HepG2 (cell line): ENCODE results near the gene GTPBP6. TPM values are rescaled to one million over a fixed set of nuclear protein-coding genes. Genes with fewer than 3 reads are reported as not detected.

Experiments
- ATAC-seq: fragments of 200-7000 bp; cut with Tn5 transposase; 3 replicates; pipeline ENCODE4 v1.9.1; 2020; ENCODE audit warnings: mild to moderate bottlenecking, moderate library complexity
- BruUV-seq: library from RNA; stranded (reverse); fragments of 400-500 nt; replicated peaks from 2 replicates; lab custom pipeline; 2021; lab: Mats Ljungman, UMichigan
- CTCF ChIA-PET: fragments of 300-600 bp; formaldehyde crosslinking; extraction: SDS; loops from one replicate; lab custom pipeline; 2021; ENCODE audit warnings: low total read pairs, inconsistent platforms, low intra/inter-chr PET ratio; lab: Yijun Ruan, JAX
- POLR2A ChIA-PET: fragments of 350-600 bp; sonication (Branson Sonifier 250); formaldehyde crosslinking; loops from one replicate; lab custom pipeline; 2020; ENCODE audit warnings: antibody characterized with exemption, inconsistent platforms; lab: Yijun Ruan, JAX
- DNase-seq: peaks from one replicate; pipeline ENCODE4 v3.0.0-alpha.2; 2015; ENCODE audit warnings: low spot score
- FAIRE-seq: peaks from 3 replicates; lab custom pipeline; 2011; peaks lifted over from hg19 to GRCh38; lab: Jason Lieb, UNC
- H2AFZ ChIP-seq: one replicate; pipeline ENCODE4 v1.6.1; 2011; ENCODE audit warnings: low read length, inconsistent platforms
- H3K27ac ChIP-seq: fragments of 300-600 bp; 3 replicates; pipeline ENCODE4 v1.8.0; 2011; ENCODE audit warnings: mixed run types, mild to moderate bottlenecking, mixed read lengths, low read length, inconsistent platforms; ENCODE audit not compliant: insufficient read depth; ENCODE audit errors: extremely low read length
- H3K27me3 ChIP-seq, 2 experiments: fragments of 200-600 bp in 1 of 2; 2 replicates in 1 of 2; 3 replicates in 1 of 2; pipeline versions ENCODE4 v1.6.0 to v1.8.0; 2011; ENCODE audit warnings: low read length in 2 of 2, mild to moderate bottlenecking in 2 of 2, moderate library complexity in 2 of 2, inconsistent platforms in 1 of 2; ENCODE audit not compliant: insufficient read depth in 2 of 2, control insufficient read depth in 1 of 2
- H3K36me3 ChIP-seq, 2 experiments: fragments of 200-600 bp in 1 of 2; replicated peaks in 1 of 2; 2 replicates in 1 of 2; 3 replicates in 1 of 2; pipeline versions ENCODE4 v1.5.1 to v1.8.0; 2011; ENCODE audit warnings: low read length in 2 of 2, inconsistent platforms in 1 of 2; ENCODE audit not compliant: insufficient read depth in 2 of 2, control insufficient read depth in 1 of 2
- H3K4me1 ChIP-seq: 2 replicates; pipeline ENCODE4 v1.5.1; 2012; ENCODE audit warnings: low read length, inconsistent platforms; ENCODE audit not compliant: insufficient read depth
- H3K4me2 ChIP-seq: 2 replicates; pipeline ENCODE4 v1.6.0; 2011; ENCODE audit warnings: low read depth, low read length, inconsistent platforms
- H3K4me3 ChIP-seq, 3 experiments: fragments of 200-600 bp in 1 of 3; sonication (generic), shearing (Covaris generic) in 1 of 3; replicated peaks in 1 of 3; 2 replicates each; pipeline ENCODE4 v1.5.1; 2011 to 2016; ENCODE audit warnings: low read length in 3 of 3, inconsistent platforms in 2 of 3, low read depth in 2 of 3, mild to moderate bottlenecking in 2 of 3, control low read depth in 1 of 3, mixed read lengths in 1 of 3; ENCODE audit not compliant: insufficient read depth in 1 of 3
- H3K79me2 ChIP-seq: one replicate; pipeline ENCODE4 v1.6.1; 2011; ENCODE audit warnings: low read length, inconsistent platforms; ENCODE audit not compliant: insufficient read depth
- H3K9ac ChIP-seq: 2 replicates; pipeline ENCODE4 v1.6.0; 2011; ENCODE audit warnings: mild to moderate bottlenecking, low read depth, low read length, inconsistent platforms; ENCODE audit not compliant: insufficient read depth
- H3K9me3 ChIP-seq: 2 replicates; pipeline ENCODE4 v1.5.1; 2012; ENCODE audit warnings: mild to moderate bottlenecking, low read length
- H4K20me1 ChIP-seq: 2 replicates; pipeline ENCODE4 v1.6.0; 2011; ENCODE audit warnings: inconsistent platforms, mild to moderate bottlenecking, low read length, moderate library complexity; ENCODE audit not compliant: insufficient read depth
- KLF11 ChIP-seq: IDR thresholded peaks from 2 replicates; pipeline ENCODE4 v1.6.1; 2016; ENCODE audit warnings: missing compliant biosample characterization
- ZNF674 ChIP-seq: sonication (generic); formaldehyde crosslinking; IDR thresholded peaks from 2 replicates; pipeline ENCODE4 v1.5.0; 2020; ENCODE audit warnings: low read depth, mild to moderate bottlenecking, missing genetic modification reagents
- WGBS: methylation state at CpG from one replicate; pipeline ENCODE4 v1.1.6; 2017; ENCODE audit warnings: low lambda C conversion rate; 5-methylcytosine and 5-hydroxymethylcytosine counted together
- in situ Hi-C: cut with HindIII; loops from 2 replicates; pipeline ENCODE4 v1.10.0; 2017; ENCODE audit warnings: low pct_unique_long_range_greater_than_20kb; ENCODE audit not compliant: extremely low pct_ligation_motif_present
- intact Hi-C: fragments of 100-400 bp; cut with micrococcal nuclease; formaldehyde crosslinking; loops from one replicate; pipeline ENCODE4 v1.10.0; 2022; ENCODE audit not compliant: unreplicated experiment
- polyA plus RNA-seq, 8 experiments: library from polyadenylated mRNA; depleted of rRNA in 3 of 8; stranded (reverse) in 7 of 8; unstranded in 1 of 8; fragments of >200 nt; fragmentation: Illumina TruSeq in 4 of 8; extraction: Trizol in 4 of 8; gene quantifications; 2 replicates each; pipeline versions ENCODE4 v1.2.1 to v1.2.3, GENCODE V29; 2011 to 2016; ENCODE audit warnings: low read depth in 4 of 8, missing spikeins in 1 of 8, mixed read lengths in 1 of 8; ENCODE audit not compliant: insufficient read depth in 1 of 8
- total RNA-seq, 5 experiments: library from RNA; depleted of rRNA; stranded (reverse); fragments of >200 nt; fragmentation: Illumina TruSeq; extraction: Trizol; gene quantifications; 2 replicates each; pipeline ENCODE4 v1.2.3, GENCODE V29; 2016; ENCODE audit warnings: low read depth in 1 of 5
- TF ChIP-seq, protein P1 (sequence below): sonication (generic); formaldehyde crosslinking; IDR thresholded peaks from 2 replicates; pipeline ENCODE4 v1.5.0; 2020; ENCODE audit warnings: missing genetic modification reagents
- TF ChIP-seq, protein P2 (sequence below): sonication (generic); formaldehyde crosslinking; IDR thresholded peaks from 2 replicates; pipeline ENCODE4 v1.5.0; 2020; ENCODE audit warnings: mild to moderate bottlenecking, missing genetic modification reagents, moderate library complexity
- TF ChIP-seq, protein P3 (sequence below), 2 experiments: fragments of 450-650 bp in 1 of 2; sonication (generic) in 1 of 2; formaldehyde crosslinking in 1 of 2; IDR thresholded peaks; 2 replicates each; pipeline versions ENCODE4 v1.6.1 to v1.8.0; 2016 to 2022; ENCODE audit warnings: antibody characterized with exemption in 1 of 2, mild to moderate bottlenecking in 1 of 2, missing genetic modification reagents in 1 of 2
- TF ChIP-seq, protein P4 (sequence below): sonication (generic); formaldehyde crosslinking; IDR thresholded peaks from 2 replicates; pipeline ENCODE4 v1.5.1; 2020; ENCODE audit warnings: missing genetic modification reagents, mild to moderate bottlenecking, borderline replicate concordance
- TF ChIP-seq, protein P5 (sequence below), 2 experiments: fragments of 450-650 bp in 1 of 2; sonication (generic) in 1 of 2; formaldehyde crosslinking; IDR thresholded peaks; 2 replicates each; pipeline versions ENCODE4 v1.5.0 to v1.8.0; 2020 to 2022; ENCODE audit warnings: mild to moderate bottlenecking in 1 of 2, missing genetic modification reagents in 1 of 2

Gene GTPBP6
- total and polyA plus RNA-seq, 2 of the 13 experiments (the other 11 are each of a cell fraction or from before 2014, with no cell fraction given): 20.2 to 39.6 TPM

DNA sequence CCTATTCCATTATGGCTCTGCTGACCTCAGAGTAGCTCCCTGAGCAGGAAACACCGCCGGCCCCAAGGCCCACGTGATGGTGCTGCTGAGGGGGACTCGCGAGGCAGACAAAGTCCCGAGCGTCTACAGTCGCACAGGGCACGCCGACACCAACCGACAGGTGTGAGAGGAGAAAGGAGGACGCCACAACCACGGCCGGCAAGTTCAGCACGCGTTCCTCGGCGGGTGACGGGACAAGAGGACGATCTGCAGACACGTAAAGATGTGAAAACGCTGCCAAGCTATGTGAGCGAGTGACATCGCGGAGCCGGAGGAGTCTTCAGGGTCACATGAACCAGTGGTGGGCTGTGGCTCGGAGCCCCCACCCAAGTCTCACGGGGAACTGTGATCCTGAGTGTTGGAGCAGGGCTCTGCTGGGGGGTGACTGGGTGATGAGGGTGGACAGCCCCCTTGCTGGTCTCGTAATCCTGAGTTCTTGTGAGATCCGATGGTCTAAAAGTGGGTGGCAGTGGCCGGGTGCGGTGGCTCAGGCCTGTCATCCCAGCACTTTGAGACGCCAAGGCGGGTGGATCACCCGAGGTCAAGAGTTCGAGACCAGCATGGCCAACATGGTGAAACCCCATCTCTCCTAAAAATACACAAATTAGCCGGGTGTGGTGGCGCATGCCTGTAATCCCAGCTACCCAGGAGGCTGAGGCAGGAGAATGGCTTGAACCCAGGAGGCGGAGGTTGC lies 34.2 kb upstream of the GTPBP6 start:
- peaks cover 0 to 3% of the 10 kb centered on the region in 2 experiments; a peak in 2 of 5 replicates for H3K36me3 ChIP-seq
- 96% methylated on average over 39 of the region's 39 CpGs for WGBS
- H3K4me3 ChIP-seq: no peak overlapping the region
- ChIA-PET CTCF (no interaction called here), POLR2A (no interaction called here)
- H4K20me1 ChIP-seq: no peaks in the 10 kb centered on the region
- H3K4me1 ChIP-seq: 0 out of 2 replicates have a peak, but pooled peaks cover 5% of the 10 kb centered on the region
- DNase-seq (no peak), ATAC-seq (no peak), FAIRE-seq (no peak)
- no peak overlapping the region for H3K9ac ChIP-seq
- no peaks in the 10 kb centered on the region for H3K27me3 ChIP-seq
- BruUV-seq: no TSS peak
- H3K79me2 ChIP-seq: no peaks in the 10 kb centered on the region
- H2AFZ ChIP-seq: no peak overlapping the region
- no peaks in the 10 kb centered on the region for H3K9me3 ChIP-seq
- H3K27ac ChIP-seq: no peak overlapping the region
- no peak overlapping the region for H3K4me2 ChIP-seq
- in situ Hi-C loops (no loop called here), intact Hi-C loops (no loop called here)
- TF ChIP-seq, protein P1, sequence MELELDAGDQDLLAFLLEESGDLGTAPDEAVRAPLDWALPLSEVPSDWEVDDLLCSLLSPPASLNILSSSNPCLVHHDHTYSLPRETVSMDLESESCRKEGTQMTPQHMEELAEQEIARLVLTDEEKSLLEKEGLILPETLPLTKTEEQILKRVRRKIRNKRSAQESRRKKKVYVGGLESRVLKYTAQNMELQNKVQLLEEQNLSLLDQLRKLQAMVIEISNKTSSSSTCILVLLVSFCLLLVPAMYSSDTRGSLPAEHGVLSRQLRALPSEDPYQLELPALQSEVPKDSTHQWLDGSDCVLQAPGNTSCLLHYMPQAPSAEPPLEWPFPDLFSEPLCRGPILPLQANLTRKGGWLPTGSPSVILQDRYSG (CRISPR knock-in tag): no peak
- TF ChIP-seq, protein P2, sequence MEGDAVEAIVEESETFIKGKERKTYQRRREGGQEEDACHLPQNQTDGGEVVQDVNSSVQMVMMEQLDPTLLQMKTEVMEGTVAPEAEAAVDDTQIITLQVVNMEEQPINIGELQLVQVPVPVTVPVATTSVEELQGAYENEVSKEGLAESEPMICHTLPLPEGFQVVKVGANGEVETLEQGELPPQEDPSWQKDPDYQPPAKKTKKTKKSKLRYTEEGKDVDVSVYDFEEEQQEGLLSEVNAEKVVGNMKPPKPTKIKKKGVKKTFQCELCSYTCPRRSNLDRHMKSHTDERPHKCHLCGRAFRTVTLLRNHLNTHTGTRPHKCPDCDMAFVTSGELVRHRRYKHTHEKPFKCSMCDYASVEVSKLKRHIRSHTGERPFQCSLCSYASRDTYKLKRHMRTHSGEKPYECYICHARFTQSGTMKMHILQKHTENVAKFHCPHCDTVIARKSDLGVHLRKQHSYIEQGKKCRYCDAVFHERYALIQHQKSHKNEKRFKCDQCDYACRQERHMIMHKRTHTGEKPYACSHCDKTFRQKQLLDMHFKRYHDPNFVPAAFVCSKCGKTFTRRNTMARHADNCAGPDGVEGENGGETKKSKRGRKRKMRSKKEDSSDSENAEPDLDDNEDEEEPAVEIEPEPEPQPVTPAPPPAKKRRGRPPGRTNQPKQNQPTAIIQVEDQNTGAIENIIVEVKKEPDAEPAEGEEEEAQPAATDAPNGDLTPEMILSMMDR (CRISPR knock-in tag): no peak
- TF ChIP-seq ZNF674 (no peak), KLF11 (CRISPR knock-in tag) (no peak)
- TF ChIP-seq, protein P3, sequence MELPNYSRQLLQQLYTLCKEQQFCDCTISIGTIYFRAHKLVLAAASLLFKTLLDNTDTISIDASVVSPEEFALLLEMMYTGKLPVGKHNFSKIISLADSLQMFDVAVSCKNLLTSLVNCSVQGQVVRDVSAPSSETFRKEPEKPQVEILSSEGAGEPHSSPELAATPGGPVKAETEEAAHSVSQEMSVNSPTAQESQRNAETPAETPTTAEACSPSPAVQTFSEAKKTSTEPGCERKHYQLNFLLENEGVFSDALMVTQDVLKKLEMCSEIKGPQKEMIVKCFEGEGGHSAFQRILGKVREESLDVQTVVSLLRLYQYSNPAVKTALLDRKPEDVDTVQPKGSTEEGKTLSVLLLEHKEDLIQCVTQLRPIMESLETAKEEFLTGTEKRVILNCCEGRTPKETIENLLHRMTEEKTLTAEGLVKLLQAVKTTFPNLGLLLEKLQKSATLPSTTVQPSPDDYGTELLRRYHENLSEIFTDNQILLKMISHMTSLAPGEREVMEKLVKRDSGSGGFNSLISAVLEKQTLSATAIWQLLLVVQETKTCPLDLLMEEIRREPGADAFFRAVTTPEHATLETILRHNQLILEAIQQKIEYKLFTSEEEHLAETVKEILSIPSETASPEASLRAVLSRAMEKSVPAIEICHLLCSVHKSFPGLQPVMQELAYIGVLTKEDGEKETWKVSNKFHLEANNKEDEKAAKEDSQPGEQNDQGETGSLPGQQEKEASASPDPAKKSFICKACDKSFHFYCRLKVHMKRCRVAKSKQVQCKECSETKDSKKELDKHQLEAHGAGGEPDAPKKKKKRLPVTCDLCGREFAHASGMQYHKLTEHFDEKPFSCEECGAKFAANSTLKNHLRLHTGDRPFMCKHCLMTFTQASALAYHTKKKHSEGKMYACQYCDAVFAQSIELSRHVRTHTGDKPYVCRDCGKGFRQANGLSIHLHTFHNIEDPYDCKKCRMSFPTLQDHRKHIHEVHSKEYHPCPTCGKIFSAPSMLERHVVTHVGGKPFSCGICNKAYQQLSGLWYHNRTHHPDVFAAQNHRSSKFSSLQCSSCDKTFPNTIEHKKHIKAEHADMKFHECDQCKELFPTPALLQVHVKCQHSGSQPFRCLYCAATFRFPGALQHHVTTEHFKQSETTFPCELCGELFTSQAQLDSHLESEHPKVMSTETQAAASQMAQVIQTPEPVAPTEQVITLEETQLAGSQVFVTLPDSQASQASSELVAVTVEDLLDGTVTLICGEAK (IDR thresholded peaks at IDR 0.05): no peak
- TF ChIP-seq, protein P3 (CRISPR knock-in tag; IDR thresholded peaks at IDR 0.05): no peak
- TF ChIP-seq, protein P4, sequence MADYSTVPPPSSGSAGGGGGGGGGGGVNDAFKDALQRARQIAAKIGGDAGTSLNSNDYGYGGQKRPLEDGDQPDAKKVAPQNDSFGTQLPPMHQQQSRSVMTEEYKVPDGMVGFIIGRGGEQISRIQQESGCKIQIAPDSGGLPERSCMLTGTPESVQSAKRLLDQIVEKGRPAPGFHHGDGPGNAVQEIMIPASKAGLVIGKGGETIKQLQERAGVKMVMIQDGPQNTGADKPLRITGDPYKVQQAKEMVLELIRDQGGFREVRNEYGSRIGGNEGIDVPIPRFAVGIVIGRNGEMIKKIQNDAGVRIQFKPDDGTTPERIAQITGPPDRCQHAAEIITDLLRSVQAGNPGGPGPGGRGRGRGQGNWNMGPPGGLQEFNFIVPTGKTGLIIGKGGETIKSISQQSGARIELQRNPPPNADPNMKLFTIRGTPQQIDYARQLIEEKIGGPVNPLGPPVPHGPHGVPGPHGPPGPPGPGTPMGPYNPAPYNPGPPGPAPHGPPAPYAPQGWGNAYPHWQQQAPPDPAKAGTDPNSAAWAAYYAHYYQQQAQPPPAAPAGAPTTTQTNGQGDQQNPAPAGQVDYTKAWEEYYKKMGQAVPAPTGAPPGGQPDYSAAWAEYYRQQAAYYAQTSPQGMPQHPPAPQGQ: no peak
- TF ChIP-seq, protein P5, sequence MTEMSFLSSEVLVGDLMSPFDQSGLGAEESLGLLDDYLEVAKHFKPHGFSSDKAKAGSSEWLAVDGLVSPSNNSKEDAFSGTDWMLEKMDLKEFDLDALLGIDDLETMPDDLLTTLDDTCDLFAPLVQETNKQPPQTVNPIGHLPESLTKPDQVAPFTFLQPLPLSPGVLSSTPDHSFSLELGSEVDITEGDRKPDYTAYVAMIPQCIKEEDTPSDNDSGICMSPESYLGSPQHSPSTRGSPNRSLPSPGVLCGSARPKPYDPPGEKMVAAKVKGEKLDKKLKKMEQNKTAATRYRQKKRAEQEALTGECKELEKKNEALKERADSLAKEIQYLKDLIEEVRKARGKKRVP (CRISPR knock-in tag; IDR thresholded peaks at IDR 0.05): no peak
